BJ (cell line): Measurements from ENCODE around the gene AIPL1. TPM values are rescaled to one million over a fixed set of nuclear protein-coding genes. Genes with fewer than 3 reads are reported as not detected.

Experiments
- CTCF ChIA-PET: fragments of 350-600 bp; formaldehyde crosslinking; extraction: SDS; loops from one replicate; lab custom pipeline; 2021; ENCODE audit warnings: antibody characterized with exemption, inconsistent platforms; lab: Yijun Ruan, JAX
- POLR2A ChIA-PET: fragments of 300-600 bp; sonication (Branson Sonifier 250); formaldehyde crosslinking; extraction: SDS; loops from one replicate; lab custom pipeline; 2021; ENCODE audit warnings: antibody characterized with exemption; lab: Charles Lee
- DNase-seq: peaks from one replicate; pipeline ENCODE4 v3.0.0-alpha.2; 2011; ENCODE audit warnings: low read depth
- H3K27me3 ChIP-seq: 2 replicates; pipeline ENCODE4 v1.6.0; 2011; ENCODE audit warnings: low read length; ENCODE audit not compliant: control insufficient read depth, insufficient read depth
- H3K36me3 ChIP-seq: 2 replicates; pipeline ENCODE4 v1.5.1; 2011; ENCODE audit warnings: low read length; ENCODE audit not compliant: control insufficient read depth, insufficient read depth
- H3K4me3 ChIP-seq: 2 replicates; pipeline ENCODE4 v1.5.1; 2011; ENCODE audit warnings: low read depth, mild to moderate bottlenecking, control low read depth, low read length
- CTCF ChIP-seq: IDR thresholded peaks from 2 replicates; pipeline ENCODE4 v1.5.1; 2011; ENCODE audit warnings: low read depth, mild to moderate bottlenecking, control low read depth, inconsistent platforms, low read length, moderate library complexity; ENCODE audit not compliant: insufficient read depth
- polyA plus RNA-seq: library from polyadenylated mRNA; depleted of rRNA; stranded (reverse); fragments of >200 nt; gene quantifications from 2 replicates; pipeline ENCODE4 v1.2.3, GENCODE V29; 2011

Gene AIPL1
- polyA plus RNA-seq, 1 experiment, result not detected

GRCh38 chr17:6435968-6436367 lies 1.0 kb upstream of the AIPL1 start:
- Histone ChIP-seq H3K4me3 (no peak overlapping the region), H3K27me3 (peaks cover 4% of the 10 kb centered on the region), H3K36me3 (no peaks in the 10 kb centered on the region)
- DNase-seq, result no peak
- POLR2A ChIA-PET, result no interaction called here
- peak; percentile 82 for TF ChIP-seq CTCF
- CTCF ChIA-PET, result interaction anchor here (0.6 to 3.9 kb wide), 26 partner anchors 8 to 1401 kb away, joined by 3 to 40 read pairs (median 4); partner anchors contain the start of genes C1QBP, NLRP1, PIMREG and SLC52A1

GRCh38 chr17:6430769-6431168 lies 4.2 kb downstream of the AIPL1 start:
- POLR2A ChIA-PET, result no interaction called here
- 0 out of 2 replicates have a peak, but pooled peaks cover 3% of the 10 kb centered on the region for H3K27me3 ChIP-seq
- DNase-seq, result no peak
- TF ChIP-seq CTCF, result peak; percentile 38
- CTCF ChIA-PET, result interaction anchor here (0.7 to 1.7 kb wide), 3 partner anchors 18 to 1182 kb away, joined by 3 to 4 read pairs (median 3); no protein-coding TSS in a partner anchor
- no peak overlapping the region for H3K4me3 ChIP-seq
- H3K36me3 ChIP-seq, result no peaks in the 10 kb centered on the region

GRCh38 chr17:6429266-6429665 lies 5.7 kb downstream of the AIPL1 start:
- no peak for TF ChIP-seq CTCF
- CTCF ChIA-PET, result no interaction called here
- 0 out of 2 replicates have a peak, but pooled peaks cover 3% of the 10 kb centered on the region for H3K27me3 ChIP-seq
- H3K36me3 ChIP-seq, result no peaks in the 10 kb centered on the region
- DNase-seq, result no peak
- H3K4me3 ChIP-seq, result no peak overlapping the region
- POLR2A ChIA-PET, result no interaction called here

- CTCF ChIA-PET, result interaction anchor here (0.6 to 1.4 kb wide), 2 partner anchors 10 to 16 kb away, joined by 3 to 5 read pairs; no protein-coding TSS in a partner anchor
- Histone ChIP-seq H3K4me3 (no peak overlapping the region), H3K36me3 (no peaks in the 10 kb centered on the region), H3K27me3 (peaks cover 3% of the 10 kb centered on the region; the same call in 1 of the 2 replicates)
- POLR2A ChIA-PET, result no interaction called here
- TF ChIP-seq CTCF, result no peak
- DNase-seq, result no peak
Observed at GRCh38 chr17:6428207-6428965, 6.5 kb downstream of the AIPL1 start.

- CTCF ChIA-PET, result interaction anchor here (1.4 to 1.6 kb wide), 3 partner anchors 9 to 840 kb away, joined by 4 to 5 read pairs (median 5); no protein-coding TSS in a partner anchor
Observed at GRCh38 chr17:6427279-6427781, 7.6 kb downstream of the AIPL1 start.

More at GRCh38 chr17:6427279-6427781, 7.6 kb downstream of the AIPL1 start:
- no peak for TF ChIP-seq CTCF
- no peak overlapping the region for H3K4me3 ChIP-seq
- H3K27me3 ChIP-seq, result peaks cover 3% of the 10 kb centered on the region; the same call in 1 of the 2 replicates
- H3K36me3 ChIP-seq, result no peaks in the 10 kb centered on the region
- POLR2A ChIA-PET, result no interaction called here
- DNase-seq, result no peak
